ENCODE data around the gene TOMM20.

- TF ChIP-seq EZH2 (IDR thresholded peaks at IDR 0.05; ENCODE audit: borderline replicate concordance, insufficient read depth, low read depth, low read length, poor library complexity, severe bottlenecking) (no peak), CTCF (IDR thresholded peaks at IDR 0.05) (no peak)
These were observed 39.7 kb downstream of the TOMM20 start for GRCh38 chr1:235088907-235089306.

Data from B cell (primary cell).